IPS-15b (cell line): ENCODE measurements around the gene FYCO1.

Experiments used
- H3K27me3 ChIP-seq: one replicate; pipeline ENCODE4 v1.6.1; 2013; ENCODE audit warnings: low read length; ENCODE audit not compliant: control insufficient read depth, insufficient read depth
- H3K36me3 ChIP-seq: one replicate; pipeline ENCODE4 v1.6.1; 2013; ENCODE audit warnings: low read length; ENCODE audit not compliant: control insufficient read depth, insufficient read depth
- H3K4me1 ChIP-seq: one replicate; pipeline ENCODE4 v1.6.1; 2013; ENCODE audit warnings: mild to moderate bottlenecking, low read length; ENCODE audit not compliant: control insufficient read depth, insufficient read depth
- H3K4me3 ChIP-seq: one replicate; pipeline ENCODE4 v1.5.1; 2013; ENCODE audit warnings: low read depth, low read length
- H3K9ac ChIP-seq: one replicate; pipeline ENCODE4 v1.6.1; 2013; ENCODE audit warnings: low read depth, mild to moderate bottlenecking, low read length
- H3K9me3 ChIP-seq: one replicate; pipeline ENCODE4 v1.6.1; 2013; ENCODE audit warnings: mild to moderate bottlenecking, low read length; ENCODE audit not compliant: control insufficient read depth, insufficient read depth

Gene FYCO1

DNA sequence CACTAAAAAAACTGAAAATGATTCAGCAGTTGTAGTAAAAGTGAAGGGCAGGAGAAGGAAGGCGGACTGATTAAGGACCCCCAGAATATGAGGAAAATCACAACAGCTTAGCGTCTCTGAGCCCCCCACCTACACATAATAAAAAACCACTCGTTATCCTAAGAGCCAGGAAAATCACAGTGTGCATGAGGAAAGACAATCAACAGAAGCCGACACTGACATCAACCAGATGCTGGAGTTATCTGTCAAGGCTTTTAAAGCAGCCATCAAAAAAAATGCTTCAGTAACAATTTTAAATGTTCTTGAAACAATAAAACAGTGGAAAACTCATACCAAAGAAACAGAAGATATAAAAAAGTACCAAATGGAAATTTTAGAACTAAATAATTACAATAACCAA lies 62.0 kb downstream of the FYCO1 start:
- H3K4me1 ChIP-seq, result no peaks in the 10 kb centered on the region
- H3K9me3 ChIP-seq, result no peaks in the 10 kb centered on the region
- no peak overlapping the region for H3K9ac ChIP-seq
- no peaks in the 10 kb centered on the region for H3K27me3 ChIP-seq
- peaks cover 42% of the 10 kb centered on the region for H3K36me3 ChIP-seq
- no peak overlapping the region for H3K4me3 ChIP-seq

GRCh38 chr3:45932112-45932511 lies 63.5 kb downstream of the FYCO1 start:
- Histone ChIP-seq H3K9ac (no peak overlapping the region), H3K36me3 (peaks cover 48% of the 10 kb centered on the region), H3K9me3 (no peaks in the 10 kb centered on the region), H3K4me3 (no peak overlapping the region), H3K4me1 (no peaks in the 10 kb centered on the region), H3K27me3 (no peaks in the 10 kb centered on the region)

GRCh38 chr3:45931496-45931895 lies 64.1 kb downstream of the FYCO1 start:
- peaks cover 47% of the 10 kb centered on the region for H3K36me3 ChIP-seq
- no peaks in the 10 kb centered on the region for H3K9me3 ChIP-seq
- no peaks in the 10 kb centered on the region for H3K4me1 ChIP-seq
- no peak overlapping the region for H3K9ac ChIP-seq
- H3K4me3 ChIP-seq, result no peak overlapping the region
- no peaks in the 10 kb centered on the region for H3K27me3 ChIP-seq

- Histone ChIP-seq H3K4me3 (no peak overlapping the region), H3K27me3 (no peaks in the 10 kb centered on the region), H3K9me3 (no peaks in the 10 kb centered on the region), H3K36me3 (peaks cover 47% of the 10 kb centered on the region), H3K9ac (no peak overlapping the region), H3K4me1 (no peaks in the 10 kb centered on the region)
These were observed 66.5 kb downstream of the FYCO1 start for GRCh38 chr3:45929042-45929679.

GRCh38 chr3:45927881-45928280 lies 67.7 kb downstream of the FYCO1 start:
- no peaks in the 10 kb centered on the region for H3K9me3 ChIP-seq
- no peaks in the 10 kb centered on the region for H3K4me1 ChIP-seq
- peaks cover 53% of the 10 kb centered on the region for H3K36me3 ChIP-seq
- H3K27me3 ChIP-seq, result no peaks in the 10 kb centered on the region
- H3K4me3 ChIP-seq, result no peak overlapping the region
- no peak overlapping the region for H3K9ac ChIP-seq

- Histone ChIP-seq H3K9ac (no peak overlapping the region), H3K9me3 (no peaks in the 10 kb centered on the region), H3K4me3 (no peak overlapping the region), H3K27me3 (no peaks in the 10 kb centered on the region), H3K4me1 (no peaks in the 10 kb centered on the region), H3K36me3 (peaks cover 27% of the 10 kb centered on the region)
These were observed 71.9 kb downstream of the FYCO1 start for GRCh38 chr3:45923755-45924154.

DNA sequence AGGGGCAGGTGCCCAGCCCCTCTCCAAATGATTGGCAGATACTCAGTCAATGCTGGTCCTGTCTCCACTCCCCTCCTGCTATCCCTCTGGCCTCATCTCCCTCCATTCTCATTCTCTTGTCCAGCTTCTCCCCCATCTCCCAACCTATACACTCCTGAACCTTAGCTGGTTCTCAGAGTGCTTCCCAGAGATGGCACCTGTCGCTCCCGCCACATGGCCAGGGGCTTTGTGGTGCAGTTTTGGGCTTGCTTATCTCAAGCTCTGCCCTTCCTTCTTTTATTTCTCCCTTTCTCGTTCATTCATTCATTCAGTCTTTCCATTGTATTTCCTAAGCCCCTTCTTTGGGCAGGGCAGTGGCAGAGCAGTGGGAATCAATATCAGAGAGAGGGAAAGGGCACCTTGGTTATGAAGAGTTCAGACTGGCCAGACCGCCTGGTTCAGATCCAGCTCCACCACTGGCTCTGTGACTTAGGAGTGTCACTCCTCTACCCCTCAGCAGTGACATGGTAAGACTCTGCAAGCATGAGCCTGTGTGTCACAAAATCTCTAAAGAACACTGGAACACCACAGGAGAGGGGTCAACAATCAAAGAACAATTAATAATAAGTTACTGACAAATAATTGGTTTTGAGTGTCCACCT lies 72.6 kb downstream of the FYCO1 start:
- H3K27me3 ChIP-seq, result no peaks in the 10 kb centered on the region
- H3K4me3 ChIP-seq, result no peak overlapping the region
- no peaks in the 10 kb centered on the region for H3K9me3 ChIP-seq
- no peaks in the 10 kb centered on the region for H3K4me1 ChIP-seq
- no peak overlapping the region for H3K9ac ChIP-seq
- peaks cover 22% of the 10 kb centered on the region for H3K36me3 ChIP-seq

GRCh38 chr3:45922039-45922326 lies 73.6 kb downstream of the FYCO1 start:
- Histone ChIP-seq H3K4me1 (no peaks in the 10 kb centered on the region), H3K9ac (no peak overlapping the region), H3K36me3 (peaks cover 18% of the 10 kb centered on the region), H3K9me3 (no peaks in the 10 kb centered on the region), H3K4me3 (no peak overlapping the region), H3K27me3 (no peaks in the 10 kb centered on the region)

GRCh38 chr3:45921158-45922038 lies 74.2 kb downstream of the FYCO1 start:
- Histone ChIP-seq H3K9ac (no peak overlapping the region), H3K27me3 (no peaks in the 10 kb centered on the region), H3K9me3 (no peaks in the 10 kb centered on the region), H3K4me3 (no peak overlapping the region), H3K36me3 (peaks cover 18% of the 10 kb centered on the region), H3K4me1 (no peaks in the 10 kb centered on the region)

DNA sequence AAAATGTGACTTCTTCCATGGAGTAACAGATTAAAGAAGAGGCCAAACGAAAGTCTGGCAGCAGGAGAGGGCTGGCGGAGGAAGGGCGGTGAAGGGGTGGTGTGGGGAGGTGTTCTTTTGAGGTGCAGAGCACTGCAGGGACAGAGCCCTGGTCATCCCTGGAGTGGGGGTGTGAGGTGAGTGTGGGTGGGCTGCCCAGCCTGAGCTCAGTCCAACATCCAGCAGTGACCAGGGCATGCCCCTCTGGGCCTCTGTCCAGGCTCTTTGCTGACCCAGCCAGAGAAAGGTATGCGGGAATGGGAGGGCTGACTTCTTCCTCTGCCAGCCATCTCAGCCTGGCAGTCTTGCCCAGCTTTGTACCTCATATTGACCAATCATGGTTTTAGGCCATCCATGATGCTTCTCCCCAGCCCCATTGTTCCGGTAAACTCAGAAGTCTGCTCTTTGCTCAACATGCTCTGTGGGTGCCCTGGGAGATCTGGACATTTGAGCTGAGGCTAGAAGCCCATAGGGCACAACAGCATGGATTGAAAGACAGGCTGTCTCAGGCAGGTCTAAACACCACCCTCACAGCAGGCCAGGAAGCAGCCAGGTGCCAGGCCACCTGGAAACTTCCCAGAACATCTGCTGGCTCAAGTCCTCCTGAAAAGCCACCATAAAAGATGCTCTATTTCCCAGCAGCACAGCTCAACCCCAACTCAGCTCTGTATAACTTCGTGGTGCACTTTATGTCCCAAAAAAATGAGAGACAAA lies 78.3 kb downstream of the FYCO1 start:
- H3K27me3 ChIP-seq, result peaks cover 6% of the 10 kb centered on the region
- H3K4me1 ChIP-seq, result peaks cover 2% of the 10 kb centered on the region
- H3K9ac ChIP-seq, result no peak overlapping the region
- no peak overlapping the region for H3K4me3 ChIP-seq
- no peaks in the 10 kb centered on the region for H3K9me3 ChIP-seq
- peaks cover 8% of the 10 kb centered on the region for H3K36me3 ChIP-seq

DNA sequence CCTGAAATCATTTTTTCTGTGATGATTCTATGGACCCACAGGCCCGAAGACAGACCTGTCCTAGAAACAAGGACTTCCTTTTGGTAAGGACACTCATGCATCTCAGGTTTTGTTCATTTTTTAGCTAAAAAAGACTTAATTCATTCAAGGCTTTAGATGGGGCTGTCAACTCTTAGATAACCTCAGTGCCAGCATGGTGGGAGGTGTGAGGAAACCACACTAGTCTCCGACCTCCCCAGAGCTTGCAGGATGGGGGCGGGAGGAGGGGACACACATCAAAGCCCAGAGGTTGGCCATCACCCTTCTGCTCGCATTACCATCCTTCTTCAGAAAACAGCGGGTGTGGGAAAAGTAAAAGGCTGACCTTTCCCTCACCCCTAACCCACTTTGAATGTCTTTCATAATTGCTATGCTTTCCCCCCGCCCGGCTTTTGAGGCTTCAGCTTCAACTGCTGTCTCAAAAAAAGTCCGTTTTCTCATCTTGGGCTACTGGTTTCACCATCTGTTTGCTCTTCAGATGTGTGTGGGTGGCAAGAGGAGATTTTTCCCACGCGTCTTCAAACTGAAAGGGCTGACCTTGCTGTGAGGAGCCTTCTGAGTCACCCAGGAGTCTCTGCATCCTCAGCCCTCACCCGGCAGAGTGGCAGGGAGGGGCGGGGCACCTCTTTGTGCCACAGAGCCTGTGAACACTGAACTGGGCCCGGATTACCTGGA lies 79.9 kb downstream of the FYCO1 start:
- no peak overlapping the region for H3K9ac ChIP-seq
- peaks cover 6% of the 10 kb centered on the region for H3K27me3 ChIP-seq
- H3K4me1 ChIP-seq, result peaks cover 2% of the 10 kb centered on the region
- H3K4me3 ChIP-seq, result no peak overlapping the region
- no peaks in the 10 kb centered on the region for H3K36me3 ChIP-seq
- H3K9me3 ChIP-seq, result no peaks in the 10 kb centered on the region
